GM18507 (cell line): ENCODE data around the gene OR9A2.

ENCODE experiments used
- DNase-seq: peaks from one replicate; pipeline ENCODE4 v3.0.0; 2011; ENCODE audit warnings: low read depth; ENCODE audit not compliant: insufficient read length; ENCODE audit errors: extremely low spot score
- FAIRE-seq: peaks from 2 replicates; lab custom pipeline; 2011; peaks lifted over from hg19 to GRCh38; lab: Jason Lieb, UNC

OR9A2 gene

GRCh38 chr7:143027032-143027431 lies at the start of gene OR9A2:
Gene OR9A2, minus strand, starts transcription at chr7:143027132. Its CDS starts 0 bp downstream, at chr7:143027132.
- FAIRE-seq = no peak
- no peak for DNase-seq

- DNase-seq (no peak), FAIRE-seq (no peak)
These were observed 47.2 kb upstream of the OR9A2 start for GRCh38 chr7:143074141-143074540.

GRCh38 chr7:143073556-143073955 lies 46.6 kb upstream of the OR9A2 start:
- FAIRE-seq (no peak), DNase-seq (no peak)

DNA sequence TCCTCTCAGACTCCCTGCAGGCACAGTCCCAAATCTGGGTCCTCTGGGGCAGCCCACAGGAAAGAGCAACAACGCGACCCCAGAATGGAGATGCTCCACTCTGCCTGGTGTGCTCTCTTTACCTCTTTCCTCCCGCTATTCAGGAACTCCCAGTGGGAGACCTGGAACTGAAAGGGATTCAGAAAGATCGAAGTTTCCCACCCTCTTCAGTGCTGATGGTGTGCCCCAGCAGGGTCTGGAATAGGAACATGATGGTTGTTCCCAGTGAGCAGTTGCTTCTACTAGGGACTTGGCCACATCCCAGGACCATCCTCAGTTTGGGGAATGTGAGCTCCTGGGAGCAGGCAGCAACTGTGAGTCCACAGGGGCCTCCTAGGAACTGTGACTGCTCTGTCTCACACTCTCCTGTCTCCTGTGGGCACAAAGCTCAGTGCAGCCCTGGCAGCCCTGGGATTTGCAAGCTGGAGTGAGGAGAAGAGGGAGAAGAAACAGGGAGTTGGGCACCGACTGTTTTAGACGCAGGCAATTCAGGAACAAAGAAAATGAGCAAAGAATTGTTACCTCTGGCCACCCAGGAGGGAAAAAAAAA lies 43.1 kb upstream of the OR9A2 start:
- FAIRE-seq = no peak
- DNase-seq = no peak

DNA sequence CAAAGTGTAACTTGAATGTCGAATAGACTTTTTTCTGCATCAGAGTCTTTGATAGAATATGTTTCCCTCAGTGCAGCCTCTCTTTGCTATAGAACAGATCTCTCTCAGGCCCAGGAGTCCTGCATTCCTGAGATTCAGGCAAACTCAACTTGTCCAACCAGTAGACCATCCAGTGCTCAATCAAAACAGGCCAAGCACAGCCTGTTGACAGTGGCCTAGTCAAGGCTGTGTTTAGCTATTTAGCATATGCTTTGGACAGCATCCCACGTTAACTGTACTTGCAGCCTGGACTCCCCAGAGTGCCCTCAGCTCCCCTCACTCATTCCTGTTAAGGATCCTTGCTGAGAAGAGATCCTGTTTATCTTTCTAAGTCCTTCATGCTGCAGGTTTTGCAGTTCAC lies 41.5 kb upstream of the OR9A2 start:
- FAIRE-seq (no peak), DNase-seq (no peak)

DNA sequence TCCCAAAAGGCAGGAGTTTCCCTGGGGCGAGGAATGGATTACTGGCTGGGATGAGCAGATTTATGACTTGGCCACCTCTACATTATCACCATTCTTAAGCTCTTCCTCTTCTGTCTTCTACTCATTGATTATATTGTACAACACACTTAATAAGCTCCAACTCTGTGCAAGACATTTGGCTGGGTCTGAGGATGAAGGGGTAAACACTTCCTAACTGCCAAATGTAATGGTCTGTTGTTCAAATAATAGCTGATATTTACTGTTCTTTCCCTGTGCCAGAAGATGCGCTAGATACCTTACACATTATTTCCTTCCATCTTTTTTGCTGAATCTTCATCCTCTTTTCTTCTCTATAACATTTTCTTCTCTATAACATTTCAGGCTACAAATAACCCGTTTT lies 36.8 kb upstream of the OR9A2 start:
- DNase-seq (no peak), FAIRE-seq (no peak)

GRCh38 chr7:143055754-143056153 lies 28.8 kb upstream of the OR9A2 start:
- FAIRE-seq (no peak), DNase-seq (no peak)

DNA sequence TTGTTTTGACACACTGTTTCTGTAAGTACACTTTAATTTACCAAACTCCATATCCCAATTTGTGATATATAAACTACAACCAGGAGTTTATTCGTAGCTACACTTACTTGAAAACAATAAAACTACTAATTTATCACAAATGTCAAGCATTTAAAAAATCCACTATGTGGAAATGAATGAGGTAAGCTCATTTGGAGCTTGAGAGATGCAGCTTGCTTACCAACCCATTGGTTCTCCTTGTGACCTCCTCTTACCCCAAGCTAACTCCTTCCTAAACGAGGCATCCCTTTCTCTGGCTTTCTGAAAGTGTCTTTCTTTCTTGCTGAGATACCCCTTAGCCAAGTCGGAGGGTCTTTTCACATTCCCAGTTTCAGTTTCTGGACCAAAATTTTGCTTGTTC lies 27.7 kb upstream of the OR9A2 start:
- no peak for FAIRE-seq
- no peak for DNase-seq

GRCh38 chr7:143052041-143052440 lies 25.1 kb upstream of the OR9A2 start, which contains the start of gene OR6V1:
Gene OR6V1, plus strand, starts transcription at chr7:143052341. Its CDS starts 0 bp downstream, at chr7:143052341.
- no peak for FAIRE-seq
- DNase-seq = no peak

DNA sequence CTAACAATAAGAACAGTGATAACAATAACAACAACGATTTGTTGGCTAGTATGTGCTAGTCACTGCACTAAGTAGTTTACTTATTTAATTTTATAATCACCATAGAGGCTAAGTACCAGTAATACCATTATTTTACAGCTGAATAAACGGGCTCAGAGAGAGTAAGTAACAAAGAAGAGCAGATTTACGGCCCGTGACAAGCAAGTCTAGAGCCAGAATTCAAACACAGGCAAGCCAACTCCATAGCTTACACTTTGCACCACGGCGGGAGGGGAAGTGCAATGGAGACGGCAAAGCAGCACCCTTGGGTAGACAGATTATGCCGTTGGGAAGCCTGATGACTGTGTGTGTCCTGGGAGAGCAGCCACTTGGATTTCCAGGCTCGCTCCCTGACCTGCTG lies 24.0 kb upstream of the OR9A2 start:
- DNase-seq (no peak), FAIRE-seq (no peak)

DNA sequence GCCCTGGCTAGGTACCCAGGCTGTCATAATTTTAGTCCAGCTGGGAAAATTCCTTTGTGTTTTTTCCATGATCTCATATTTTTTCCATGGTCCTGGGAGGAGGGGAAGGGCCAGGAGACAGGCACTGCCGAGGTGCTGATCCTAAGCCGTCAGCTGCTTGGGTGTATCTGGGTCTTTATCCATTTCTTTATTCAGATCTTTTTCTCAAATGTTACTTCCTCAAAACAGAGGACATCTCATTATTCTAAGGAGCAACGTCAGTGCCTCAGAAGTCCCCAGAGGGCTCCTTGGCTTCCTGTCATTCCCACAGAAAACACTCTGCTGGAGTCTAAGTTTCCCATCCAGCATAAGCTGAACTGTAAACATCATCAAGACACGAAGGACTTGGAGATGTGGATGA lies 22.4 kb upstream of the OR9A2 start:
- DNase-seq = no peak
- no peak for FAIRE-seq

GRCh38 chr7:143048827-143049226 lies 21.9 kb upstream of the OR9A2 start:
- no peak for FAIRE-seq

DNA sequence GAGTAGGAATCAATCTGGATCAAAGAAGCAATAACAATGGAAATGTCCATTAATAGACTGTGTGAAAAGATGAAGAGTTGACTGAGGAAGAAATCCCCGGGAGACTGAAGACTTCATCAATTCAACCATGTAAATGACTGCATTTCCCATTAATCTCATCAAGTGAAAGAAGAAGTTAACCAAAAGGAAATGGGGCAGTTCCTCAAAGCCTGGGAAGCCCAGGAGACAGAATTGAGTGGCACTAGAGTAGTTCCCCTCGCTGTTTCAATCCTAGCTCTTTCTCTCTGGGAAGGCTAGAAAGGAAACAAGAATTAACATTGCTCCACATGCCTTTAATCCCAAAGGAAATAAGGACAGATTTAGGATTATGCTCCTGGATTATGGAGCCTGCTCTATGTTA lies 20.4 kb upstream of the OR9A2 start:
- FAIRE-seq = no peak
- DNase-seq = no peak

More at GRCh38 chr7:143048827-143049226, 21.9 kb upstream of the OR9A2 start:
- DNase-seq = no peak

DNA sequence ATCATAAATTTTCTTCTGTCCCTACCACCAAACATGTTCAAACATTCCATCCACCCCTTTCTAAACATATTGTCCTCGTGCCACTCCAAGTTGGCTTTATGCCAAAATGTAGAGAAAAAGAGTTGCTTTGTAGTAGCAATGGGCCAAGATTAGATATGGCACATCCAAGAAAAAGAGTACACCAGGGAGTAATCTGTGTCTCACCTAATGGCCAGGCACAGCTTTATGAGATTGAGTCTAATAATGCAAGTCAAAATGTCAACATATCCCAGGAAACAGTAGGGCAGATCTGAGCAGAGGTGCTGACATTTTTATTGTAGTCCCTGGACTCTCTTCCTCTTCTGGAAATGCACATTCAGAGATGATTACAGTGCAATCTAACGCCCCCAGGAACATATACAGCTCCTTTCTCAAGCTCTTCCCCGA lies 19.5 kb upstream of the OR9A2 start:
- FAIRE-seq (no peak), DNase-seq (no peak)

GRCh38 chr7:143043391-143043790 lies 16.5 kb upstream of the OR9A2 start:
- FAIRE-seq = no peak
- no peak for DNase-seq

DNA sequence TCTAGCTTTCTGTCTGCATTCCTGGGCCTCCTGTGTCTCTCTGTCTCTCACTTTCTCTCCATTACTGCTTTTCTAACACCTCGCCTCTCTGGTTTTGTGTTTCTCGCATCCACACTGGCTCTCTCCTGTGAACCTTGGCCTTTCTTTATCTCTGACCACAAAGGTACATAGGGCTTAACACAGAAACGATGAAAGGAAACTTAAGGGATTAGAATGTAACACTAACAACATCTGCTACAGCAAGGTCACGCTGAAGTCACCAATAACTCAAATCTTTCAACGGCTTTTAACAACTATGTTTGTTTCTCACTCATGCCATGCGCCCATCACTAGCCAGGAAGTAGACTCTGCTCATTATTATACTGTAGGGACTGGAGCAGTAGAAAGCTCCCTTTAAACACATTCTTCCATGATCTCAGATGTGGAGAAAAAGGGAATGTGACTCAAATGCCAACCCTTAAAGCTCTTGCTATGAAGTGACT lies 15.9 kb upstream of the OR9A2 start:
- no peak for DNase-seq
- no peak for FAIRE-seq

DNA sequence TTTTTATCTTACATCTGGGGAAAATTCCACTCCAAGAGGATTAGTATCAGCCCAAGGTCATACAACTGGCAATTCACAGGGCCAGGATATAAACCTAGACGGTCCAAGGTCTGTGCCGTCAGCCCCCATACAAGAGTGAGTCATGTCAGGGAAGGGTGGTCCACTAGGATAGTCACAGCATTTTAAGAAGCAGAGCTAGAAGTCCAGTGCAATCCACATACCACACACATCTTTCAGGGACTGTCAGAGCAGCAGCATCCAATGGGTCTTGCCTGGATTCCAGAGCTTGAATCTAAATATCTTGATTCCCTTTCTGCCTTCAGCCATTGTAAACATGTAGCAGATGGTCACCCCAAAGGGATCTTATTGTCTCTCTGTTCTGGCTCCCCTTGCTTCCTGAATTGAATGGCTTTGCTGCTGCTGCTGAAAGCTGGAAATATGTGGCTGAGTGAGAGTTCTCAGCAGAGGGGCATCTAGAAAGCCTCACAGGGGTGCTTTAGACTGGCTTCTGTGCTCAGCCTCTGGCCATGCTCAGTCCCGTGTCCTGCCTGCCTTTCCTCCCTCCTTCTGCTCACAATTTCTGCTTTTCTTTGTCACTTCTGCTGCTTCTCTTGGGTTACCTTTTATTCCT lies 15.3 kb upstream of the OR9A2 start:
- FAIRE-seq = no peak
- no peak for DNase-seq

GRCh38 chr7:143041346-143041745 lies 14.4 kb upstream of the OR9A2 start:
- no peak for DNase-seq

DNA sequence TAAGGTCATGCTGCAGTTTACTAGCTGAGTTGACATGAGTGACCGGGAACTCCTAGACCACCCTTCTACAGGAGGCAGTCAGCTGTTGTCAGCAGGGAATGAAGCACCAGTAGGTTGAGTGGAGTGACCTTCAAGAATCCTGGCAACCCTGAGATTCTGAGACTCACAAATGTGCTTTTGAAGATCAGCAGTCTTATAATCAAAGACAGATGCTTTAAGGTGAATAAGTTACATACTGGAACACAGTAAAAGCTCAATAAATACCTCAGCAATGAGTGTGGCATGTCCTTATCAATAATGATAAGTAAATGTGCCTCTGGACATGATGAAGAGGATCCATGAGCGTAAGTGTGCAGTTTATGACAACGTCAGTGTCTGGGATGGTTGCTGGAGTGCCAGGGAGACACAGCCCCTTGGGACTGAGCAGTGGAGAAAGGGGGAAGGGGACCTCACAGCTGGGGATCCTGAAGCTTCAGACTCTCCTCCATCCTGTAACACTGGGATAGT lies 13.3 kb upstream of the OR9A2 start:
- DNase-seq (no peak), FAIRE-seq (no peak)

More at GRCh38 chr7:143041346-143041745, 14.4 kb upstream of the OR9A2 start:
- no peak for FAIRE-seq

DNA sequence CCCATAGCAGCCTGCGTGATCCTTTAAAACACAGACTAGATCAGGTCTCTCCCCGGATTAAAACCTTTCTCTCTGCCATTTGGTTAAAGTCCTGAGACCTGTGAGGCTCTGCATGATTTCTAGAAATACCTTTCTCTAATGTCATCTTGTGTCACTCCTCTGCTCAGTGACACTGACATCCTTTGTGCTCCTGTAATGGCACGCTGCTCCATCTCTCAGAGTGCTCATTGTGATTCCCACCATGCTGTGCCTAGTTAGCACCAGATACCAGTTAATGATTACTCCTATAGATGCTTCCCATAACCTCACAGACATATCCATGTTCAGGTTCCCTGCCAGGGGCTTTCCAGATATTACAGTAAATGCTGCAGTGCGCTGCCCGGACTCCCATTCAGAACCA lies 11.7 kb upstream of the OR9A2 start:
- FAIRE-seq (no peak), DNase-seq (no peak)

GRCh38 chr7:143027683-143028082 lies 751 bp upstream of the OR9A2 start:
- DNase-seq = no peak
- FAIRE-seq = no peak
